Measurements from ENCODE around the gene DDO. TPM values are rescaled to one million over a fixed set of nuclear protein-coding genes. Genes with fewer than 3 reads are reported as not detected.

DDO gene
- total RNA-seq, 2 donors from 2014 or later, result 4.4 to 13.7 TPM

DNA sequence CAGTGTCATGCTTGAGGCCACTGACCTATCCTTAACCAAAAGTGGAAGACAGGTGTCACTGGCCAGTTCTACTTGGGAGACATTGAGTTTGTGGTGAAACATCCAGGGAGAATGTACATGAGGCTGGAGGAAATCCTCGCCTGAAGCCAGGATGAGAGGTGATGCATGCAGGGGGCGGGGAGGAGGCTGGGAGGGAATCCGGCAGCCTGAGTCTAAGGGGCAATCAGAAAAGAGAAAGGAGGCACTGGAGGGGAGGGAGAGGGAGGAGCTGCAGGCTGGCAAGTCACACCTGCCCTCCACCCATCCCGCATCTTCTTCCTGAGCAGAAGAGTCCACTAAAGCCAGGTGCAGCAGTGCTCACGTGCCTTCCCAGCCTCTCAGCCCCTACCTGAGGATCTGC is 14.9 kb upstream of the DDO start:
- H3K27ac ChIP-seq, result no peak overlapping the region
- peaks cover 0 to 3% of the 10 kb centered on the region in 2 donors for H3K4me1 ChIP-seq
- H3K36me3 ChIP-seq, result no peaks in the 10 kb centered on the region
- no peaks in the 10 kb centered on the region for H3K27me3 ChIP-seq
- TF ChIP-seq, protein P1, sequence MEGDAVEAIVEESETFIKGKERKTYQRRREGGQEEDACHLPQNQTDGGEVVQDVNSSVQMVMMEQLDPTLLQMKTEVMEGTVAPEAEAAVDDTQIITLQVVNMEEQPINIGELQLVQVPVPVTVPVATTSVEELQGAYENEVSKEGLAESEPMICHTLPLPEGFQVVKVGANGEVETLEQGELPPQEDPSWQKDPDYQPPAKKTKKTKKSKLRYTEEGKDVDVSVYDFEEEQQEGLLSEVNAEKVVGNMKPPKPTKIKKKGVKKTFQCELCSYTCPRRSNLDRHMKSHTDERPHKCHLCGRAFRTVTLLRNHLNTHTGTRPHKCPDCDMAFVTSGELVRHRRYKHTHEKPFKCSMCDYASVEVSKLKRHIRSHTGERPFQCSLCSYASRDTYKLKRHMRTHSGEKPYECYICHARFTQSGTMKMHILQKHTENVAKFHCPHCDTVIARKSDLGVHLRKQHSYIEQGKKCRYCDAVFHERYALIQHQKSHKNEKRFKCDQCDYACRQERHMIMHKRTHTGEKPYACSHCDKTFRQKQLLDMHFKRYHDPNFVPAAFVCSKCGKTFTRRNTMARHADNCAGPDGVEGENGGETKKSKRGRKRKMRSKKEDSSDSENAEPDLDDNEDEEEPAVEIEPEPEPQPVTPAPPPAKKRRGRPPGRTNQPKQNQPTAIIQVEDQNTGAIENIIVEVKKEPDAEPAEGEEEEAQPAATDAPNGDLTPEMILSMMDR (IDR thresholded peaks at IDR 0.05), result no peak
- peaks cover 0 to under 1% of the 10 kb centered on the region in 2 donors for H3K9me3 ChIP-seq
- H3K4me3 ChIP-seq, result no peak overlapping the region
- DNase-seq (ENCODE audit: low spot score), result no peak

DNA sequence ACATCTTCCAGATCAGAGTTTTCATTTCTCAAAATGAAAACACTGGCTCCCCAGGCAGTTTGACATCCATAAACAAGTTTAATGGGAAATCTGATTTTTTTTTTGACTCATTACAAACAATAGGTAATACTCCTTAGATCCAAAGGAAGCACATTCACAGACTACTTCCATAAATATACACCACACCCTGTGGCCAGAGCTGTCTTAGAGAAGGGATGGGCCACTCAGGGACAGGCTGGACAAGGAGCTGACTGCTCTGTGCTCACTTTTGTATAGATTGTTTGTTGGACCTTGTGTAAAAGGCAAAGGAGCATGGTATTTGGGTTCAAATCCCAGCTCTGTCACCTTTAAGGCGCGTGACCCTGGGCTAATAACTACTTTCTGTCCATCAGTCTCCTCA is 12.8 kb upstream of the DDO start:
- Histone ChIP-seq H3K9me3 (no peaks in the 10 kb centered on the region), H3K27ac (no peak overlapping the region), H3K4me3 (no peak overlapping the region), H3K27me3 (no peaks in the 10 kb centered on the region), H3K4me1 (peaks cover 0 to 3% of the 10 kb centered on the region in 2 donors), H3K36me3 (no peaks in the 10 kb centered on the region)
- TF ChIP-seq, protein P1 (IDR thresholded peaks at IDR 0.05), result no peak
- no peak for DNase-seq (ENCODE audit: low spot score)

DNA sequence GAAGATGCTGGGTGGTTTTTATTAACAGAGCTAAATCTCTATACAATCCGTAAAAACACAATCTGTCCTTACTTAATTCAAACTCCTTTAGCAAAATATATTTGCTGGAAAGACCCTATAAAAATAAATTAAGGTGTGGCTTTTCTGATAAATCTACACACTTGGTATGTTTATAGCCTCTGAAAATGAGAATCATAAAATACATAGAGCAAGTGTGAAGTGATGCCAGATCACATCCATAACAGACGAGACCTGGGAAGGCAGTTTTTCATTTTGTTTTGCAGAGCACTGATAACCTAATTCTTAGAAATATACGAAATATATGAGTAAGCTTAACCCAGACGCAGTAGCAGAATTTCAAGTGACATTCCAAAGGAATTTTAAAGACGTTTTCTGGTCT is 10.4 kb upstream of the DDO start:
- no peaks in the 10 kb centered on the region for H3K27me3 ChIP-seq

DNA sequence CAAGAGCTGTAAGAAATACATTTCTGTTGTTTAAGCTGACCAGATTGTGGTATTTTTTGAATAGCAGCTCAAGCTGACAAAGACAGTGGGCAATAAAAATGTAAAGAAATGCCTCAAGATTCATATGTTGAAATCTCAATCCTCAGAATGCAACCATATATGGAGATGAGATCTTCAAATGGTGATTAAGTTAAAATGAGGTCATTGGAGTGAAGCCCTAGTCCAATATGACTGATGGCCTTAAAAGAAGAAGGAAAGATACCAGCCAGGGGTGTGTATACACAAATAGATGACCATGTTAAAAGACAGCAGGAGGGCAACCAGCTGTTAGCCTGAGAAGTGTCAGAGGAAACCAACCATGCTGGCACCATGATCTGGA is 7.1 kb upstream of the DDO start:
- no peak overlapping the region for H3K4me3 ChIP-seq
- H3K9me3 ChIP-seq, result no peaks in the 10 kb centered on the region
- no peak overlapping the region for H3K27ac ChIP-seq
- TF ChIP-seq, protein P1 (IDR thresholded peaks at IDR 0.05), result no peak
- no peaks in the 10 kb centered on the region for H3K27me3 ChIP-seq
- H3K36me3 ChIP-seq, result no peaks in the 10 kb centered on the region
- no peak for DNase-seq (ENCODE audit: low spot score)
- H3K4me1 ChIP-seq, result no peaks in the 10 kb centered on the region

More for the DNA sequence above, 10.4 kb upstream of the DDO start:
- Histone ChIP-seq H3K9me3 (no peaks in the 10 kb centered on the region), H3K4me3 (no peak overlapping the region), H3K36me3 (no peaks in the 10 kb centered on the region), H3K27ac (no peak overlapping the region), H3K4me1 (no peaks in the 10 kb centered on the region)
- TF ChIP-seq, protein P1 (IDR thresholded peaks at IDR 0.05), result no peak
- DNase-seq (ENCODE audit: low spot score), result no peak

DNA sequence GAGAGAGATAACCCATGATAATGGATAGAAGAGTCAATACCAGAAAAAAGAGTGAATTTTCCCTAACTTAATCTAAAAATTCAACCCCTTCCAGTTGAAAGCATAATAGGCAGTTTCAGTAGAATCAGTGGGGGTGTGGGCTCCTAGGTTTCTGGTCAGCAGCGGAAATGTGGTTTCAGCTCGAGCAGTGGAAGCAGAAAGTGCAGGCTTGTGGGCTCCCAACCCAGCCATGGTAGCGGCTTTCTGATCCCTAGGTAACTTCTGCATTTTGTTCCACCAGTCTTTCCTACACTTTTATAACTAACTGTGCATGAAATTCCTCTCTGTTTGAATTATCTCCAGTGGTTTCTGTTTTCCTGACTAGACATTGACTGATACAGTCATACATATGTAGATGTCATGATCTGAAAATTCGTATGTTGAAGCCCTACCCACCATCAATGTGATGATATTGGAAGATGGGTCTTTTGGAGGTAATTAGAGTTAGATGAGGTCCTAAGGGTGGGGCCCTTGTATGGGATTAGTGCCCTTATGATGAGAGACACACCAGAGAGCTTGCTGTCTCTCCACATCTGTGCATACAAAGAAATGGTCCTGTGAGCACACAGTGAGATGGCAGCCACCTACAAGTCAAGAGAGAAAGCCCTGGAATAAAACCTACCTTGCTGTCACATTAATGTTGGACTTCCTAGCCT is 6.5 kb upstream of the DDO start:
- no peaks in the 10 kb centered on the region for H3K36me3 ChIP-seq
- no peak overlapping the region for H3K4me3 ChIP-seq
- TF ChIP-seq, protein P1 (IDR thresholded peaks at IDR 0.05), result no peak

More for the DNA sequence above, 6.5 kb upstream of the DDO start:
- DNase-seq (ENCODE audit: low spot score), result no peak
- Histone ChIP-seq H3K27me3 (no peaks in the 10 kb centered on the region), H3K27ac (no peak overlapping the region), H3K9me3 (no peaks in the 10 kb centered on the region), H3K4me1 (no peaks in the 10 kb centered on the region)
